Brain microvascular endothelial cell (primary cell): Measurements from ENCODE around the gene SYCE3.

Source experiments
- DNase-seq: peaks from one replicate; pipeline ENCODE4 v3.0.0-alpha.2; 2020
- H3K27ac ChIP-seq: fragments of 250-450 bp; sonication (Bioruptor Pico); 2 replicates; pipeline ENCODE4 v1.5.1; 2020; ENCODE audit warnings: mild to moderate bottlenecking, moderate library complexity
- H3K27me3 ChIP-seq: fragments of 250-450 bp; sonication (Bioruptor Pico); replicated peaks from 2 replicates; pipeline ENCODE4 v1.5.1; 2020; ENCODE audit warnings: mild to moderate bottlenecking
- H3K36me3 ChIP-seq: fragments of 250-450 bp; sonication (Bioruptor Pico); replicated peaks from 2 replicates; pipeline ENCODE4 v1.5.1; 2020; ENCODE audit warnings: mild to moderate bottlenecking
- H3K4me3 ChIP-seq: 2 replicates; pipeline ENCODE4 v1.5.1; 2011; ENCODE audit warnings: low read depth, mild to moderate bottlenecking, control low read depth, low read length, moderate library complexity
- in situ Hi-C: cut with HindIII; loops from 2 replicates; pipeline ENCODE4 v1.10.0; 2017; ENCODE audit warnings: low sequenced_read_pairs, low pct_ligation_motif_present
- TF ChIP-seq, protein P1 (sequence below): IDR thresholded peaks from 2 replicates; pipeline ENCODE4 v1.5.1; 2011; ENCODE audit warnings: low read depth, mild to moderate bottlenecking, moderate library complexity, low read length, control low read depth, inconsistent platforms; ENCODE audit errors: missing control alignments

The SYCE3 gene

GRCh38 chr22:50504369-50505211 lies 58.1 kb downstream of the SYCE3 start:
- in situ Hi-C loops = no loop called here
- H3K27ac ChIP-seq = no peak overlapping the region
- no peak for DNase-seq
- no peaks in the 10 kb centered on the region for H3K27me3 ChIP-seq
- TF ChIP-seq, protein P1, sequence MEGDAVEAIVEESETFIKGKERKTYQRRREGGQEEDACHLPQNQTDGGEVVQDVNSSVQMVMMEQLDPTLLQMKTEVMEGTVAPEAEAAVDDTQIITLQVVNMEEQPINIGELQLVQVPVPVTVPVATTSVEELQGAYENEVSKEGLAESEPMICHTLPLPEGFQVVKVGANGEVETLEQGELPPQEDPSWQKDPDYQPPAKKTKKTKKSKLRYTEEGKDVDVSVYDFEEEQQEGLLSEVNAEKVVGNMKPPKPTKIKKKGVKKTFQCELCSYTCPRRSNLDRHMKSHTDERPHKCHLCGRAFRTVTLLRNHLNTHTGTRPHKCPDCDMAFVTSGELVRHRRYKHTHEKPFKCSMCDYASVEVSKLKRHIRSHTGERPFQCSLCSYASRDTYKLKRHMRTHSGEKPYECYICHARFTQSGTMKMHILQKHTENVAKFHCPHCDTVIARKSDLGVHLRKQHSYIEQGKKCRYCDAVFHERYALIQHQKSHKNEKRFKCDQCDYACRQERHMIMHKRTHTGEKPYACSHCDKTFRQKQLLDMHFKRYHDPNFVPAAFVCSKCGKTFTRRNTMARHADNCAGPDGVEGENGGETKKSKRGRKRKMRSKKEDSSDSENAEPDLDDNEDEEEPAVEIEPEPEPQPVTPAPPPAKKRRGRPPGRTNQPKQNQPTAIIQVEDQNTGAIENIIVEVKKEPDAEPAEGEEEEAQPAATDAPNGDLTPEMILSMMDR = no peak
- H3K36me3 ChIP-seq = peaks cover 25% of the 10 kb centered on the region
- H3K4me3 ChIP-seq = no peak overlapping the region

GRCh38 chr22:50503475-50504145 lies 59.1 kb downstream of the SYCE3 start:
- TF ChIP-seq, protein P1 = peak; percentile 30
- H3K27me3 ChIP-seq = no peaks in the 10 kb centered on the region
- in situ Hi-C loops = no loop called here
- H3K36me3 ChIP-seq = peaks cover 25% of the 10 kb centered on the region
- no peak overlapping the region for H3K4me3 ChIP-seq
- DNase-seq = no peak
- H3K27ac ChIP-seq = no peak overlapping the region

GRCh38 chr22:50502628-50503474 lies 59.9 kb downstream of the SYCE3 start:
- H3K27me3 ChIP-seq = no peaks in the 10 kb centered on the region
- TF ChIP-seq, protein P1 = no peak

GRCh38 chr22:50502096-50502495 lies 60.6 kb downstream of the SYCE3 start:
- Histone ChIP-seq H3K27me3 (no peaks in the 10 kb centered on the region), H3K27ac (no peak overlapping the region), H3K36me3 (peaks cover 25% of the 10 kb centered on the region), H3K4me3 (no peak overlapping the region)
- in situ Hi-C loops = no loop called here
- no peak for DNase-seq
- TF ChIP-seq, protein P1 = no peak

More at GRCh38 chr22:50502628-50503474, 59.9 kb downstream of the SYCE3 start:
- no peak overlapping the region for H3K27ac ChIP-seq
- H3K36me3 ChIP-seq = peaks cover 25% of the 10 kb centered on the region
- in situ Hi-C loops = no loop called here
- DNase-seq = no peak
- no peak overlapping the region for H3K4me3 ChIP-seq
